GM12865 (cell line): ENCODE measurements around the gene DENND6B.
A peak's percentile ranks its signal among the peaks of the same experiment; 100 is the strongest.
"Not testable (repeated sequence)": the region's sequence is repeated elsewhere in the genome, so short reads cannot be mapped to it uniquely, and the experiment has no call there.

Source experiments
- DNase-seq: peaks from one replicate; pipeline ENCODE4 v3.0.0; 2010; ENCODE audit warnings: low read depth
- H3K4me3 ChIP-seq: 2 replicates; pipeline ENCODE4 v1.5.1; 2011; ENCODE audit warnings: mild to moderate bottlenecking, low read depth, low read length, control low read depth
- TF ChIP-seq, protein P1 (sequence below): IDR thresholded peaks from 2 replicates; pipeline ENCODE4 v1.5.1; 2011; ENCODE audit warnings: low read length, control low read depth, low read depth, inconsistent platforms; ENCODE audit not compliant: insufficient read depth; ENCODE audit errors: missing control alignments

Gene DENND6B

DNA sequence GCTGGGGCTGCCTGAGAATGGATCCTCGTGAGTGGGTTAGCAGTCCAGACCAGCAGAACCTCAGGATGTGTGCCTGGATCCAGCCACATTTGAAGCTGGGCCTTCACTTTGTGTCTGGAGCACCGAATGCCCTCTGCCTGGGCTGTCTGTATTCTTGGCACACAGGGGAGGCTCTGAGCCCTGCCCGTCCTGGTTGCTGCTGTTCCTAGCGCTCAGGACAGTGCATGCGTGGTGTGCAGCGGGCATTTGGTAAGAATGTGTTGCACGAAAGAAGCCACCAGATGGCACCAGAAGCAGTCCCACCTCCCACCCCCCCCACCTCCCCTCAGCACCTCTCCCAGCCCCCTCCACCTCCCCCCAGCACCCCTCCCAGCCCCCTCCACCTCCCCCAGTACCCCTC is 52.5 kb downstream of the DENND6B start:
- peak; percentile 71 for DNase-seq
- TF ChIP-seq, protein P1, sequence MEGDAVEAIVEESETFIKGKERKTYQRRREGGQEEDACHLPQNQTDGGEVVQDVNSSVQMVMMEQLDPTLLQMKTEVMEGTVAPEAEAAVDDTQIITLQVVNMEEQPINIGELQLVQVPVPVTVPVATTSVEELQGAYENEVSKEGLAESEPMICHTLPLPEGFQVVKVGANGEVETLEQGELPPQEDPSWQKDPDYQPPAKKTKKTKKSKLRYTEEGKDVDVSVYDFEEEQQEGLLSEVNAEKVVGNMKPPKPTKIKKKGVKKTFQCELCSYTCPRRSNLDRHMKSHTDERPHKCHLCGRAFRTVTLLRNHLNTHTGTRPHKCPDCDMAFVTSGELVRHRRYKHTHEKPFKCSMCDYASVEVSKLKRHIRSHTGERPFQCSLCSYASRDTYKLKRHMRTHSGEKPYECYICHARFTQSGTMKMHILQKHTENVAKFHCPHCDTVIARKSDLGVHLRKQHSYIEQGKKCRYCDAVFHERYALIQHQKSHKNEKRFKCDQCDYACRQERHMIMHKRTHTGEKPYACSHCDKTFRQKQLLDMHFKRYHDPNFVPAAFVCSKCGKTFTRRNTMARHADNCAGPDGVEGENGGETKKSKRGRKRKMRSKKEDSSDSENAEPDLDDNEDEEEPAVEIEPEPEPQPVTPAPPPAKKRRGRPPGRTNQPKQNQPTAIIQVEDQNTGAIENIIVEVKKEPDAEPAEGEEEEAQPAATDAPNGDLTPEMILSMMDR, result peak; percentile 40
- no peak overlapping the region for H3K4me3 ChIP-seq

GRCh38 chr22:50273781-50274180 is 53.0 kb downstream of the DENND6B start:
- DNase-seq, H3K4me3 ChIP-seq: not testable (repeated sequence)

DNA sequence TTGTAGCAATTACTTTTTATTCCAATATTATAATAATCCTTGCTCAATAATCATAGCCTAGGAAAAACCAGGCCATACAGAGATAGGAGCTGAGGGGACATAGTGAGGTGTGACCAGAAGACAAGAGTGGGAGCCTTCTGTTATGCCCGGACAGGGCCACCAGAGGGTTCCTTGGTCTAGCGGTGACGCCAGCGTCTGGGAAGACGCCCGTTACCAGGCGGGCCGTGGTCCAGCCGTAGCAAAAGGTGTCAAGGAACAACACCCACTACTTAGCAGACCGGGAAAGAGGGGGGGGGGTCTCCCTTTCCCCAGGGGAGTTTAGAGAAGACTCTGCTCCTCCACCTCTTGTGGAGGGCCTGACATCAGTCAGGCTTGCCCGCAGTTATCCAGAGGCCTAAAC is 53.5 kb downstream of the DENND6B start:
- H3K4me3 ChIP-seq, DNase-seq: not testable (repeated sequence)

DNA sequence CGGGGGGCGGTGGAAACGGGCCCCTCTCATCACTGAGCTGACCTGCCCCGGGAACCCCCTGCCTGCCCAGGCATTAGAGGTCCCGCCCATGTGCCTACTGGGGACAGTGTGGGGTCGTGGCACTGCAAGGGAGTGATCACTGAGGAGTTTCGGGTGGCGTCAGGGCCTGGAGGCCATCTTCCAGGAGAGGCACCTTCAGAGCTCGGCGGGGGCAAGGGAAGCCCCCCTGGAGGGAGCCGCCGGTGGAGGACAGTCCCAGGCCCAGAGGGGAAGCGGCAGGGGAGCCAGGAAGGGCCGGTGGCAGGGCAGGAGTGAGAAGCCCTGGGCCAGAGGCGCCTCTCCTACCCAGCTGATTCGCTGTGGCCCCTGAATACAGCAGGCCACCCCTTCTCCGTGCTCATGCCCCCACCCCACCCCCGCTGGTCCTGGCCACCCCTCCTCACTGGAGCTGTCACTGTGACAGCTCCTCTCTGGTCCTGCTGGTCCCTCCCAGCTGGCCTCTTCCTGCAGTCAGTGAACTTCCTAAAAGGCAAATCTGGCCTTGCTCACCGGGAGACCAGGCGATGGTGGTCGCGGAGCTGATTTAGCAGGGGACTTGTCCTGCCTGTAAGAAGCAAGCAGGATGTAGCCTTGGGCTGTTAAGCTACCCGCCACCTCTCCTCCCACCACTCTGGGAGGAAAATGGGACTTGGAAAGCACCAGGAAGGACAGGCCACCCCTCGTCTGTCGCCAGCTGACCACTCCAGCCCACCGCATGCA is 54.6 kb downstream of the DENND6B start:
- H3K4me3 ChIP-seq, result no peak overlapping the region
- TF ChIP-seq, protein P1, result no peak
- DNase-seq, result no peak

- peak; percentile 72 for DNase-seq
- TF ChIP-seq, protein P1, result peak; percentile 28
- peak overlapping the region; percentile 64 for H3K4me3 ChIP-seq
Measured at GRCh38 chr22:50271519-50271970, 55.3 kb downstream of the DENND6B start.

DNA sequence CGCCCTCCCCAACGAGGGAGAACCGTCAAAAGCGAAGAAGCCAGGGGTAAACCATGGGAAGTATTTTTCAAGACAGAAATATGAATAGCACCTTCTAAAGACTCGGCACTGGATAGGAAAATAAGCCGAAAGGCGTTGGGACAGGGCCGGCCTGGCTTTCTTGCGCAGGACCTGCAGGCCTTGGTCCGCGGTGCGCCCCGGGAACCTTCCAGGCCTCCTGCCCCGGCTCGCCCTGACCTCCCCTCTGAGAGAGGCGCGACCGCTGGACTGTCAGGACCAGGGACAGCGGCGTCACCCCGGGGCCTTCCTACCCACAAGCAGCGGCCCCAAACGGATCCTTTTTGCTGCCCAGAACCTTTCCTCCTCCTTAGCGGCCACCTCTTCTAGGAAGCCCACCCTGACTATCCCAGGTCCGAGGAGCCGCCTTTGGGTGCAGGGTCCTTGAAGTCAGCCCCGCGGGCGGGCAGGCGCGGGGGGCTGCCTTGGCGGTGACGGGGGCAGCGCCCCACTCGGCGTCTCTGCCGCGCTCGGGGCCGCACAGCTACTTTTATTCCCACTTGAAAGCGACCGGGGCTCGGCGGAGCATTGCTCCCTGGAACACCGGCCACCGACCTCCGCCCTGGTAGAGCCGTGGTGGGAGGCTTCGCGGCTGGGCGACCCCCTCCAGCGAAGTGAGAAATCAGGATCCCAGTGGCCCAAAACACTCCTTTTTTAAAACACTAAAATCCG is 56.0 kb downstream of the DENND6B start:
- H3K4me3 ChIP-seq, result peak overlapping the region; percentile 64
- TF ChIP-seq, protein P1, result no peak
- DNase-seq, result peak; percentile 76

- DNase-seq, result peak; percentile 77
- TF ChIP-seq, protein P1, result no peak
- peak within 1 kb of the TSS; percentile 64 for H3K4me3 ChIP-seq
Measured at GRCh38 chr22:50269970-50270665, 56.7 kb downstream of the DENND6B start, which contains the start of gene MAPK11. Gene MAPK11, minus strand, starts transcription at chr22:50270380. Its CDS starts 88 bp downstream, at chr22:50270292.
